DMS 273 treated with DMSO at 0.1 percent for 48 hours (cell line): ENCODE data around the gene SEPSECS.

Source experiments
- DNase-seq: peaks from one replicate; lab custom pipeline; 2025; lab: John Stamatoyannopoulos, UW

The SEPSECS gene

DNA sequence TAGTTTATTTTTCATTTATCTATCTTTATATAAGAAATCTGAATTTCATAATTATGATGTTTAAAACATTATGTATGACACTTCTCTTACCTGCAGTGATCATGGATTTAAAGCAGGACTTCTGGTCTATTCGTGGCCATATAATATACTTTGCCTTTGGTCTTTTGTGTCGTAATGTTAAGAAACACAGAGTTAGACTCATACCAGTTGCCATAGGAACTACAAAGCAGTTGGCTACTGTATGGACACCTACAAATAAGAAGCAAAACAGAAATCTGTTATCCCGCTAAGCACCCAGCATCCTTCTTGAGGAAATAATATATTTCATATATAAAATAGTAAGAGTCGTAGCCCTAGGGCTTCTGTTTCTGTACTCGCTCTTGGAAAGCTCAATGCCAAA is 4.3 kb downstream of the SEPSECS start:
- DNase-seq: no peak

- no peak for DNase-seq
Measured at GRCh38 chr4:25154594-25155265, 5.5 kb downstream of the SEPSECS start.

GRCh38 chr4:25146076-25146475 is 14.2 kb downstream of the SEPSECS start:
- no peak for DNase-seq

DNA sequence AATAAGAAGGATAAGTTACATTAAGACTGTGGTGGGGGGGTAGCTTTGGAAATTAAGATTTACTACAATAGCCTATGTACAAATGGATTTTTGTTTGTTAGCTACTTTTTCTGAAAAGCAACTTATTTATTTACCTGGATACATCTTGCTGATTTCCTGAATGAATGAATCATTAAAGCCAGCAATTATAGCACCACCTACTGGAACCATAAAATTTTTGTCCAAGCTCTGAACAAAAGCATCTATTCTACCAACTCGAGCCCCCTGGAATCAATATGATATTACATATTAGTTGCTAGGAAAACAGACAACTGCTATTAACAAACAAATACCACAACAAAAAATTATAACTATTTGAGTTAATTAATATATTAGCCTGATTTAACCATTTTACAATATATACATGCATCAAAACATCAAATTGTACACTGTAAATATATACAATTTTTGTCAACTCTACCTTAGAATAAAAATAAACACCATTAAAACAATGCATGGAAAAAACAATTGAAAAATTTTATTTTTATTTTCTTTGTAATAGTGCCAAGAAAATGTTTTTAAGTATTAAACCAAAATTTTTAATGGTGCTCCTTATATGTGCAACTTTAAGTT is 15.3 kb downstream of the SEPSECS start:
- no peak for DNase-seq

DNA sequence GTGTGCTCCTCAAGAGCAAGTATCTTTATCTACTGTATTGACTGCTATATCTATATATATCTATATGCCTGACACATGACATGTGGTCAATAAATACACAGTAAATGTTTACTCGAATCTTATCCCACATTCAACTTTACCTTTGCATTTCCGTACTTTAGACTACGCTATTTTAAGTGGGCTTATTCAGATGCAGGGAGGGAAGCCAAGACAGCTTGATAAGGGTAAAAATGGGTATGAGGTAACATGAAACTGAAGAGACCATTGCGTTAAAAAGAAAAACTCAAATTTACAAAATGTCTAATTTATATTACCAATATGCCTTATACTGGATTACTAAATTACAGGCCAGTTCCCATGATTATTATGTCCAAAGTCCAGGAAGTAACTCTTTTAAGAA is 17.8 kb downstream of the SEPSECS start:
- DNase-seq: no peak

DNA sequence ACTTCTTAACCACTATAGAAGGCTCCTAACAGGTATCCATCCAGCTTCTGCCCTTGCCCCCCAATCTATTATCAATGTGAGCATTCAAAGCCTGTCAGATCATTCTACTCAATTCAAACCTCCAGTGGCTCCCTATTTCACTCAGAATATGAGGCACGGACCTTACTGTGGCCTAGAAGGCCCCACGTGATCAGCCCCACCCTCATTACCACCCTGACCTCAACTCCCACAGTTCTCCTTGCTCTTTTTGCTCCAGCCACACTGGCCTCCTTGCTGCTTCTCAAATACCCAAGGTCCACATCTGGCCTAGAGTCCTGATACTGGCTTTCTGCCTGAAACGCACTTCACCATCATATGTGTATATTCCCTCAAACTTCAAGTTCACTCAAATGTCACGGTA is 18.7 kb downstream of the SEPSECS start:
- no peak for DNase-seq

GRCh38 chr4:25133132-25133531 is 27.1 kb downstream of the SEPSECS start:
- DNase-seq: no peak

DNA sequence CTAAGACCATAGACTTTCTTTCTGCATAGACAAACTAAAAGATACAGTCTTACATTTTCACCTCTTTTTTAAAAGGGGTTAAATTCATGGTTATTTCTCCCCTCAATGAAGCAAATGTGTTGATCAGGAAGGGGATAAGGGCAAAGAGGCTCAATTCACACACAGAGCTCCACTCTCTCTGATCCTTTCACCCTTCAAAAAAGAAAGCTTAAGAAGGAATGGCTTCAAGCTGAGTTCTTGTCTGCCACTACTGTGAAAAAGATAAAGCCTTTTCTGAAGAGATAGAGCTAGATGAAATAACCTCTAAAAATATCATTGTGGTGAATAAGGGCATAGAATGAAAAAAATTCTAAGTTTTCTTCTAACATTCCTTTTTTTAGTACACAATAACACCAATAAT is 28.3 kb downstream of the SEPSECS start:
- no peak for DNase-seq

- no peak for DNase-seq
Measured at GRCh38 chr4:25131381-25131780, 28.9 kb downstream of the SEPSECS start.

GRCh38 chr4:25129917-25130316 is 30.3 kb downstream of the SEPSECS start:
- no peak for DNase-seq

DNA sequence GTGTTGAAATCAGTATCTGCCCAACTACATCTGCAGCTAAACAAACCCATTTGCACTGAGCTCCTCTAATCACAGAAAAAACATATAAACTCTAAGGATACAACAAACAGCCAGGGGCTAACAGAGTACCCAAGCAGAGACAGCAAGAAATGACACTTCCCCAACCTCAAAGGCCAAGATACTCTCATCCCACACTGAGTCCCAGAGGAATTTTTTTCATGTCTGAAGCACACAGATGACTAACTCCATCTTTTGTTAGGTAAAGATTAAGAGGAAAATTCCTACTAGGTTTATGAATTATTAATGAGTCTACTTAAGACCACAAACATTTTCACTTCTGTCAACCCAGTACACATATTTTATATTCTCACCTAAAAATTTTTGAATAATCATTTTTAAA is 31.6 kb downstream of the SEPSECS start:
- DNase-seq: no peak

GRCh38 chr4:25123236-25123635 is 37.0 kb downstream of the SEPSECS start:
- DNase-seq: no peak

DNA sequence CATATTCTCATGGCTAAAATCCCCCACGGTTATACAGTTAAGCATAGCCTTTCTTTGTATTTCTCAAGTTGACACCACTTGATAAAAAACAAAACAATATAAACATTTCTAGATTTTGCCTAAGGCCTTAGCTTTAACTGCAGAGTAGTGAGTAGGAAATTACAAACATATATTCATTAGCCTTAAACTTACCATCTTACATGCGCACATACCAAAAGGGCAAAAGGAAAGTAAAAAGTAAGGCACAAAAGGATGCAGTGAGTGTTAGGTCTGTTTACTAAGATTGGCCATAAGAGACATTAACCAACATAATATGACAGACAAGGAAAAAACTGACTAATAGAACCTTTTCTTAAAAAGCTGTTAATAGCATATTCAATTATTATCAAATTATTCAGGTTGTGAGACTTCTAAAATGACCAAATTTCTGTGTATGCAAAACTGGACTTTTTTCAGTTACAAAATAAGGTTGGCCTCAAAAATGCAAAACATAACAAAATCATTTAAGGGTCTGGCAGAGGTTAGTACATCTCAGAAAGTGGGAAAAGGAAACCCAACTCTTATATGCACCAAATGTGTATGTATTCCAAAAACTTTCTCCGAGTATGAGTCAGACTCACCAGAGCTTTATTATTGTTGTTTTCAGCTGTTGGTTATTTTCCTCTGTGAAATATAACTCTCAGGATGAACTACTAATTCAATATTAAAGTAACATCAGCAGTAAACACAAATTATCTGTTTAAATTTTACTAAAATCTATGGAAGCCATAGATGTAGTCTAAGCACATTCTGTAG is 39.9 kb downstream of the SEPSECS start:
- DNase-seq: no peak

GRCh38 chr4:25117716-25118472 is 42.4 kb downstream of the SEPSECS start:
- no peak for DNase-seq

DNA sequence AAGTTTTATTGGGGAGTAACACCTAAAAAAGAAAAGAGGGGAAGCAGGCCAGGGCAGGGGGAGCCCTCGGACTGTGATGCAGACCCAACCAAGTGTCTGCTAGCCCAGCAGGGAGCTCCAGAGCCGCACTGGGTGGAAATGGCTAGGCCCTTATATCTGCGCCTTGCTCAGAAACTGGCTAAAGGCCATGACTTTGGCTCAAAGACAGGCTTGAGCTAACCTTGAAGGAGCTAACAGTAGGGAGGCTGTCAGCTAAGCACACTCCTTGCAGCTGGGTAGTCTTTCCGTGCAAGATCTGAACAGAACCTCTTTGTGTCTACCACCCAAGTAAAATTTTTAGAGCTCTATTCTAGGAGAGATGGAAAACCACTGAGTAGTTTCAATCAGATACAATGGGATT is 43.0 kb downstream of the SEPSECS start:
- DNase-seq: no peak

DNA sequence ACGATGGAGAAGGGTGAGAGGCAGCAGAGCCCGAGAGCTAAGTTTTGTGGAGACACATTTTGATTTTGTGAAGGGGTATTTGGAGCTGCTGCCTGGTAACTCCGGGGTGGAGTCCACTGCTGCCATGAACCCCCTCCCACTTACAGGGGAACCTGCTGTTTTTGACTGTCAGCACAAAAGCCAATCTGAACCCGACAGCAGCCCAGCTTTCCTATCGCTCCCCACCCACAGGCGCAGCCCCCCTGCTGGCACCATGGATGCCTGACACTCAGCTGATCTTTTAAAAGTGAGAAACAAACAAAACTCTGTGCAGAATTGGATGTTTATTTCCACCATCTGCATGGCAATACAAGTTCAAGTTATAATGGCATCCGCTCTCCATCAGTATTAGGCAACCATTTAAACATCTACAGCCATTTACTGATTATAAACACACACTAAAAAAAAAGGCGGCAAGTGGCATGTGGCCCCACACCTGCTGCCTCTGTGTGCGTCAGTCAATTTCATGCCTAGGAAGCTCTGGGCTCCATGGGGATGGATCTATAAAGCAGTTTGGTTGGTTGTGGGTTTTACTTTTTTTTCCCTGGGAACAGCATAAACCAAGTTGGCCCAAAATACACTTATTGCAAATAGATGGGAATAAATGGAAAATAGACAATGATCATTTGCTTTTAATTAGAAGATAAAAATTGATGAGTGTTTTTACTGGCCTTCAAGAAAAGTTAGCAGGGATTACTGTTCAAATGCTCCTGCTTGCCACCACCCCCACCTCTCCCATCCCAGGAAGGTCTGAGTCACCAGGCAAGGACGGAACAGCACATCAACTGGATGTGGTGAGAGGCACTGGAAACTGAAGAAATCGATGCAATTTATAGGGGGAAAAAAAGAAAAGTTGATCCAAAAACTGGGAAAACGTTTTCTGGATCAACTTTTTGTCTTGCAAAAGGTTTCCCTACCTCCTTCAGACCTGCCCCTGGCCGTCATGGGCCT is 46.0 kb downstream of the SEPSECS start:
- DNase-seq: no peak

GRCh38 chr4:25112995-25113380 is 47.3 kb downstream of the SEPSECS start:
- DNase-seq: no peak

GRCh38 chr4:25112366-25112994 is 47.8 kb downstream of the SEPSECS start:
- DNase-seq: no peak

DNA sequence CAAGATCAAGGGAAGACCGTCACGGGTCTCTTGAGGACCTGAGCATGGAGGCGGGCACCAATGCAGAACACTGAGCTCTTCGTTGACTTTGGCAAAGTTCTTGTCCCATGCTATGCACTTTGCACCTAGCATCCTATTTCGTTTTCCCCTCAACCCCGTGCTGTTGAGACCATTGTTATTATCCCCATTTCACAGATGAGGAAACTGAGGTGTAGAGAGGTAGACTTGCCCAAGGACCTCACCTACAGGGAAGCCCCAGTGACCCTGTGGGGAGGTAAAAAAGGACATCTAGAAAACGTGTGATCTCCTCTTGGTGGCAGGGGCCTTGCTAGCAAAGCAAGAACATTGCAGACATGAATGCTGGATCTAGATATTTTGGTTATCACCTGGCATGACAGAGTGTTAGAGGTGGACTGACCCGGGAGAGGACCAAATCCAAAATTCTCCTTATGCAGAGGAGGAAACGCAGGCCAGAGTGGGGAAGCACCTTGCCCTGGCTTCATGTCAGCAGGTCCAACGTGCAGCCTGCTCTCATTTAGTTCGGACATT is 48.5 kb downstream of the SEPSECS start:
- DNase-seq: no peak

DNA sequence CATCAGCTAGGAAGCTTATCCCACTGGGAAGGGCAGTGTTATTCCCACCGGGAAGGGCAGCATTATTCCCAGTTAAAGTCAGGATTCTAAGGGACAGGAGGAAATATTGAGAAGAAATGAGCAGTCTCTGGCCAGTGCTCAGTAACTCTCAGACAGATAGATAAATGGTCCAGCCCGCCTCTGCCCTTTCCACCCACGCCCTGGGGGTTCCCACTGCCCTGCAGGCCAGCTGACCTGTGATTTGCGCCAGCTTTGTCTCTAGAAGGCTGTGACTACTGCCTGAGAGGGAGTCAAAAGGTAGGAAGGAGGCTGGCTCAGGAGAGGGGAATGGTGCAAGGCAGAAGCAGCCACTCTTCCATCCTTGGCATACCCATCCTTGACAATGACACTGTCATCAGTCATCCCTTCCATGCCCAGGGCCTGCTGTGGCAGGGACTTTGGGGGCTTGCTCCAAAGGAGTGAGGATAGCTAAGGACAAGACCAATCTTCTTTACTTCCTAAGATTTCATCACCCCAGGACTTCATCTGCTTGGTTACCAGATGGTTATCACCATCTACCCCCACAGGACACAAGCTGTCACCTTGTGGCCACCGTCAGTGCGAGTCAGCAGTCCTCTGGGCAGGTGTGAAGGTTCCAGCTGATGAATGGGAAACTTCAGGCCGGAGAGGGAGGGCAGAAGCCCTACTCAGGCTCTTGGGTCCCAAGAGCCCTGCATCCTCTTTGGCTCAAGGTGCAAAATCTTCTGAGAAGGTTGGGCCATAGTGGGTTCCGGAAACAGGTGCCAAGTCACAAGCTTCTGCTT is 49.5 kb downstream of the SEPSECS start:
- DNase-seq: no peak
